HG02571 (cell line): Measurements from ENCODE around the gene MTHFD2L.
"Not testable (repeated sequence)": the region's sequence is repeated elsewhere in the genome, so short reads cannot be mapped to it uniquely, and the experiment has no call there.

ENCODE experiments used
- ATAC-seq: cut with Tn5 transposase; IDR thresholded peaks from one replicate; pipeline ENCODE4 v1.9.1; 2021; ENCODE audit warnings: mild to moderate bottlenecking, moderate library complexity; ENCODE audit not compliant: unreplicated experiment

MTHFD2L gene

DNA sequence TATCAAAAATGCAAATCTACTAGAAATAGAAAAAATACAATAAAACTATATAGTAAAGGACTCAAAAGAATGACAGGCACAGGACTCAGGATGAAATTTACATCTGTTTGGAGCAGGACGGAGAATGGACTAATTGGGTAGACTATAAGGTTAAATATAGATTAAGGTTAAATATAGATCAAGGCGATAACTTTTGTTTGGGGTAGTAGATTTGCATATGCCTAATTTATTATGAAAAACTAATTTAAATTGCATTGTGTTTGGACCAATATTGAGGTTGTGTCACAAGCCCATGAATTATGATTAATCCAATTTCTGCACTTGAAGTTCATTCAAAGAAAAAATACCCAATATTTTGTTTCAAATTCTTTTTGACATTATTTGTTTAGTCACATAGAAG, 31.0 kb downstream of the MTHFD2L start:
- ATAC-seq = no peak

DNA sequence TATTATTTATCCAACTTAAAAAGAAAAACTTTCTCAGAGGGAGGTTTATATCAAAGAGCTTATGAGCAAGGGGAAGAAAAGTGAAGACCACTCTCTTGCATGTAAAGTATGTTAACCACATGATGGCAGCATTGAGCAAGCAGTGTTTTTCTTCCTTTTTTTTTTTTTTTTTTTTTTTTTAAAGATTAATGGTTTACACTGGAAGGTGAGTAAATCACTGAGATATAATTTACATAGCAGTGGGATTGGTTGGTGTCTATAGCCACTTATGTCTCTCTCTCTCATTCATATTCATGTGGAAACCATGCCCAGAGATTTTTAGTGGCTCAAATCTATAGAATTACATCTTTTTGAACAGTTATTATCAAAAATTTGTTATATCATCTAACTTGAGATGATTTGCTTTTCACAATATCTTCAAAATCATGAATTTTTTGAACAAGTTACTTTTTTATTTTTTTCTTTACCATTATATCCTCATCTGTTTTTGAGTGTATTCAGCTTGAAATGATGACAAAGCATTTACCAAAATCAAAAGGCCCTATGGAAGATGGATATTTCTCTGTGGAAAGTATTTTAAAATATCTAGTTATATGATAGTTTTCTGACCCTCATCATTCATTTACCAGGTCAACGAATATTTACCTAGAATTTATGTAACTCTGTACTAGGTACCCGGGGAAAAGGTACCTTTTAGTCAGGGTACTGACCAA, 31.6 kb downstream of the MTHFD2L start:
- ATAC-seq = no peak

DNA sequence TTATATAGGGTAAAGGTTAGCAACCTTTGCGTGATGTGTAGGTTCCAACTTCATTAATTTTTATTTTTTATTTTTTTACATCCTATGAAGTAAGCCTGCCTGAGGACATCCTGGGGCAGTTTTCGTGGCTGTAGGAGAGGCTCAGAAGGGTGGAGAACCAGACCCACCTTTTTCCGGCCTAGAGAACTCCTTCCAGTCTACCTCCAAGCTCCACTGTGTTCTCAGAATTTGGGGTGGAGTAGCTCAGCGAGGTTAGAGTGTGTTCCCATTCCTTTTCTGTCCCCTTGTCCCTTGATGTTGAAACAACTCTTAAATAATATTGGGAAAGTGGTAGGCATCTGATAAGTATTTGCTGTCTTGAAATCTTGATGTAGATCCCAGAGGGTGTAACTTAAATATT, 32.4 kb downstream of the MTHFD2L start:
- ATAC-seq = no peak

DNA sequence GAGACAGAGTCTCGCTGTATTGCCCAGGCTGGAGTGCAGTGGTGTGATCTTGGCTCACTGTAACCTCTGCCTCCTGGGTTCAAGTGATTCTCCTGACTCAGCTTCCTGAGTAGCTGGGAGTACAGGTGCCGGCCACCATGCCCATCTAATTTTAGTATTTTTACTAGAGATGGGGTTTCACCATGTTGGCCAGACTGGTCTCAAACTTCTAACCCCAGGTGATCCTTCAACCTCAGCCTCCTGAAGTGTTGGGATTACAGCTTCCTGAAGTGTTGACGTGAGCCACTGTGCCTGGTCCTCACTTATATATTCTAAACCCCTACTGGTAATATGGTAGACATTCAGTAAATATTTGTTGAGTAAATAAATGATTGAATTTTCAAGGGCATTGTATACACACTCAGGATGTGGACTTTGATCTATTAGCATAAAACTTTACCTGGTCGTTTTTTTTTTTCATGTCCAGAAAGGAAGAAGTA, 33.0 kb downstream of the MTHFD2L start:
- ATAC-seq = no peak

DNA sequence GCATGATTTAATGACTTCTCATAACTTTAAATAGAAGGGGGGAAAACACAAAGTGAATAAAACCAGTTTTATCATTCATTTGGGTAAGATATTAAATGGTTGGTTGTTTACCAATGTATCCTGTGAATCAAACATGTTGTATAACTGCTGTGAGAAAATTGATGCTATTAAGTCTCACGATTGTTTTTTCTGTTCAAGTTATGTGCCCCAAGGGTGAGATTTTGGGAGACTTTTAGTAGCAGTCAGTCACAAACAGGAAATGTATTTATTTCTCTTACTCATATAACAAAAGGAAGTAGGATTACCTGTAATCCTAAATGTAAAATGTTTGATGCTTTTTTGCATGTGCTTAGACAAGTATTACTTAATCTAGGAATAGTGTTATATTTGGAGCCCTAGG, 39.2 kb downstream of the MTHFD2L start:
- ATAC-seq = no peak

DNA sequence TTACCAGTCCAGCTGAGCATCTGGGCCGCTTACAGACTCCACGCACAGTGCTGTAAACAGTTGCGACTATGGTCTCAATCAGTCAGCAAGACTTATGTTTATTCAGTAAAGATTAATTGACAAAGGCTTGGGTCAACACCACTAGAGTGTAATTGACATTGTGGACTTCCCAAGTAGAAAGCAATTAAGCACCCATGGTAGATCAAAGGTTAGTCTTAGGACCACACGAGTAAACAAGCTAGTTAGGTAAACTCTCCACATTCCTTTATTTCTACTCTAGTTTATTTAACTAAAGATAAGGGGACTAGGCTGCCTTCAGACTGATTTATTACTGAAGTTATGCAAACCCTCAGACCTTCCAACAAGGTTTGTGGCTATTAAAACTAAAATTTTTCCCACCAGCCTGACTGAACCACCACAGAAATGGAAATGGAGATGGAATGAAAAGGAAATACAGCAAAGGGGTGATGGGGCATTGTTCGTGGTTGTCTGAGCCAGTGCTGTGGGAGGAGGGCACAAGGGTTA, 44.2 kb downstream of the MTHFD2L start:
- no peak for ATAC-seq

DNA sequence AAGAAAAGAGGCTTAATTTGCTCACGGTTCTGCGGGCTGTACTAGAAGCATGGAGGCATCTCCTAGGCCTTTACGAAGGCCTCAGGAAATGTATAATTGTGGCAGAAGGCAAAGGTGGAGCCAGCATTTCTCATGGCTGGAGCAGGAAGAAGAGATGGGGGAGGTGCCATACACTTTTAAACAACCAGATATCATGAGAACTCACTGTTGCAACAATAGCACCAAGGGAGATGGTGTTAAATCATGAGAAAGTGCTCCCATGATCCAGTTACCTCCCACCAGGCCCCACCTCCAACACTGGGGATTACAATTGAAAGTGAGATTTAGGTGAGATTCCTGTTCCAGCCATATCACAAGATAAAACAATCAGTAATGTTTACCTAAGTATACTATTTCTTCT, 45.5 kb downstream of the MTHFD2L start:
- no peak for ATAC-seq

DNA sequence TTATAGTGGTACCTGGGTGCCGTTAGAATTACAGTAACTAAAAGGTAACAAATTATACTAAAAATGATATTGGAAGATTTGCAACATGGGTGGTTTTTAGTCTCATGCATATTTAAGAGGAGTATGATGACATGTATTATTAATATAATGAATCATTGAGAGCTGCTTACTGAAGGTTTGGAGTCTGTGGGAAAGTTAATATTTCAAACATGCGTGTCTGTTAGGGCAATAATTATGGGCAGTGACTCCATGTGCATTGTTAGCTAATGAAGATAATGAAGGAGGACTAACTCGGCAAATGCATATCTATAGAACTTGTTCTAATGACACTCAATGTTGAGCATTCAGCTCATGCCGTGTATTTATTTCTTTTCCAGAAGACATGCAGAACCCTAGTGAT, 47.1 kb downstream of the MTHFD2L start:
- no peak for ATAC-seq

DNA sequence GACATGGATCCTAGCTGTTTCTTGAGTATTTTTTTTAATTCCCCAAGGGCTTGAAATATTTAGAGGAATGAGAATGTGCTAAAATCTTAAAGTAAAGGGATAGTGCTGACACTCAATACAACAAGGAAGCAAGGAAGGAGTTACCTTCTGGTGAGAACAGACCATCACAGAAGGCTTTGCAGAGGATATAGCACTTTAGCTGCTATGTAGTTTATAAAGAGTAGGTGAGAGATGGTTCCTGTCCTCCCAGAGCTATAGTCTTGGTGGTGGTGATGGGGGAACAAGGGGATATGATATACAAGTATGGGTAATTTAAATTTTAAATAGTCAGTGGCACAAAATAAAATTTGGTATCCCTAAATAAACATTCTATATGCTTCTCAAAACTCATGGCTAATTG, 47.6 kb downstream of the MTHFD2L start:
- no peak for ATAC-seq

DNA sequence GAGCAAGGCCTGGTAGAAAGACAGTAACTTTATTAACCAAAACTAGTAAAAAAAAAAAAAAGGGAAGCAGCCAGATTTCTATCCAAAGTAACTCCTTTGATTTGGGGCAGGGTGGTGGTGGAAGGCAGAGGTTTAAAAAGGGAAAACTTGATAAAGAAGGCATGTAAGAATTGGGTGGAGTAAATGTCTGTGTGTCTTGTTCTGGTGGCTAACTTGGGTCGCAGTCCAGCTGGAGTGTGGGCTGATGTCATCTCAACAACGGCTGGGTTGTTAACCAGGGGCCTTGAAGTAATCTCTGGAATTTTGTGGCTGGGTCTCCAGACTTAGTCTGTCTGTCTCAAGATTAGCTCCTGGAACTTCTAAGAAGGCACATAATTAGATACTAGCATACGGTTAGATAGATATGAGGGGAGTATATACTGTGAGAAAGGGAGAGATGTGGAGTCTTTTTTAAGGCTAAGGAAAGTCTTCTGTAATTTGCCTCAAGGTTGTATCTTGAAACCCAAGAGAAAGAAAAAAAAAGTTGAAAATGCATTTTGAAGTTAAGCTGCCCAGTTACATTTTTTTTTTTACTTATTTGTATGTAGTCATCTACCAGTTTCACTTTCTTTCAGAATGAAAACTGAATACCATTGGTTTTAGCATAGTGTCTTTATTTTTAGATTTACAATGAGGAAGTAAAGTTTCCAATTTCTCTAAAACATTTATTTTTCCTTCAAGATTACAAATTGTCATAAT, 48.3 kb downstream of the MTHFD2L start:
- peak; percentile 77 for ATAC-seq

DNA sequence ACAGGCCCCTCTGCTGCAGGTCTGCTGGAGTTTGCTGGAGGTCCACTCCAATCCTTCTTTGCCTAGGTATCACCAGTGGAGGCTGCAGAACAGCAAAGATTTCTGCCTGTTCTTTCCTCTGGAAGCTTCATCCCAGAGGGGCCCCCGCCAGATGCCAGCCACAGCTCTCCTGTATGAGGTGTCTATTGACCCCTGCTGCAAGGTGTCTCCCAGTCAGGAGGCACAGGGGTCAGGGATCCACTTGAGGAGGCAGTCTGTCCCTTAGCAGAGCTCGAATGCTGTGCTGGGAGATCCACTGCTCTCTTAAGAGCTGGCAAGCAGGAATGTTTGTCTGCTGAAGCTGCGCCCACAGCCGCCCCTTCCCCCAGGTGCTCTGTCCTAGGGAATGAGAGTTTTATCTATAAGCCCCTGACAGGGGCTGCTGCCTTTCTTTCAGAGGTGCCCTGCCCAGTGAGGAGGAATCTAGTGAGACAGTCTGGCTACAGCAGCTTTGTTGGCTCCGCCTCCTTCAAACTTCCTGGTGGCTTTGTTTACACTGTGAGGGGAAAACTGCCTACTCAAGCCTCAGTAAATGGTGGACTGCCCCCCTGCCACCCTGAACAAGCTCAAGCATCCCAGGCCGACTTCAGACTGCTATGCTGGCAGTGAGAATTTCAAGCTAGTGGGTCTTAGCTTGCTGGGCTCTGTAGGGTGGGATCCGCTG, 56.7 kb downstream of the MTHFD2L start:
- ATAC-seq = not testable (repeated sequence)

DNA sequence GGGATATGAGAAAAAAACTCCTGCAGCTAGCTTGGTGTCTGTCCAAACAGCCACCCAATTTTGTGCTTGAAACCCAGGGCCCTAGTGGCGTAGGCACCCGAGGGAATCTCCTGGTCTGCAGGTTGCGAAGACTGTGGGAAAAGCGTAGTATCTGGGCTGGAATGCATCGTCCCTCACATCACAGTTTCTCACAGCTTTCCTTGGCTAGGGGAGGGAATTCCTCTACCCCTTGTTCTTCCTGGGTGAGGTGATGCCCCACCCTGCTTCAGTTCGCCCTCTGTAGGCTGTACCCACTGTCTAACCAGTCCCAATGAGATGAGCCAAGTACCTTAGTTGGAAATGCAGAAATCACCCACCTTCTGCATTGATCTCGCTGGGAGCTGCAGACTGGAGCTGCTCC, 57.3 kb downstream of the MTHFD2L start:
- not testable (repeated sequence) for ATAC-seq

DNA sequence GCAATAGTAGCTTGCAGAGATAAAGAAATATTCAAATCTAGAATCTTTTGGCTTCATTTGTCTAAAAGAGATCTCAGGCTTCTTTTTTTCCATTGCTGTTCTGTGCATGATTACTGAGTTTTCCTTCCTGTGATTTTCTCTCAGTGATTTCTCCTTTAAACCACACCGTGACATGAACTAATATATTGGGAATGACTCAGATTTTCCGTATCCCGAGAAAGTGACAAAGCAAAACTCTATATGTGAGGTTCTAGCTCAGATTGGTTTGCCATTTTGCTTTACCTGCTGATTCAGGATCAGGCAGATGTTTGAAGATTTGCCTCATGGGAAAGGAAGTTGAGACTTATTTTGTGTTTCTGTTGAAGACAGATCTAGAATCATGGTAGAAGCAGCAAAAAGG, 59.4 kb downstream of the MTHFD2L start:
- no peak for ATAC-seq

DNA sequence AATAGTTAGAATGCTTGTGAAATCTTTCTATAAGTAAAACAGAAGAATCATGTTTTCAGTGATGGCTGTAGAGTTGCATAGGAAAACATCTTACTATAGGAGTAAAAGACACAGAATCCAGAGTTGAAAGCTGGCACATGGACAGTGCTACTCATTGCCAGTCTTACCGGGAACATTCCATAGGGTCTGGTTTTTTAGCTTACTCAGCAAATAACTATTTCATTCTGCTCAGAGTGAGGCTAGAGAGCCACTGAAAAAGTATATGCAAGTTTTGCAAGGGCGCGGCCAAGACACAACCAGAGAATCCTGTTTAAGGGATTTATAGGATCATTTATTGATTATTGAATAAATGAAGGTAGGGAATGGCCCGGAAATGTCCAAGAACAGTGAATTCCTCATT, 60.3 kb downstream of the MTHFD2L start:
- ATAC-seq = no peak

DNA sequence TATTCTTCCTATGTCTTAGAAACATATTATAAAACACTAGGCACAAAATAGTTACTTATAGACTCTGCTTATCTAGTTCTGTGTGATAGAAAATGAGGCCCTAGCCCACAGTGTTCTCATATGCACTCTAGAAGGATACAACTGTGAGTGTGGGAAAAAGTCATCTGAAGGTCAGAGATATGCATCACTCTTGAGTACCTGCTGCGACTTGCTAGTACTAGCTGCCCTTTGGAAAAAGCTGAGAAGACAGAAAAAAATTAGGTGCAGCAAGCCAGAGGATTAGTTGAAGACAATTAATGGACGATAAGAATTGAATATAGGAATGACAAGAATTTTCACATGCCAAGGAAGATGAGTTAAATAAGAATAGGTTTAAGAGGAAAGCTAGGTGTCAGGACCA, 61.3 kb downstream of the MTHFD2L start:
- no peak for ATAC-seq

DNA sequence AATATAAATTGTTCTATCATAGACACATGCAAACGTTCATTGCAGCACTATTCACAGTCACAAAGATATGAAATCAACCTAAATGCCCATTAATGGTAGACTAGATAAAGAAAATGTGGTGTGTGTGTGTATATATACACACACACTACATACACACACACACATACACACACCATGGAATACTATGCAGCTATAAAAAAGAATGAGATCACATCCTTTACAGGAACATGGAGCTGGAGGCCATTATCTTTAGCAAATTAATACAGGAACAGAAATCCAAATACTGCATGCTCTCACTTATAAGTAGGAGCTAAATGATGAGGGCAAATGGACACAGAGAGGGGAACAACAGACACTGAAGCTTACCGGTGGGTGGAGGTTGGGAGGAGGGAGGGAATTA, 65.2 kb downstream of the MTHFD2L start:
- ATAC-seq = no peak

DNA sequence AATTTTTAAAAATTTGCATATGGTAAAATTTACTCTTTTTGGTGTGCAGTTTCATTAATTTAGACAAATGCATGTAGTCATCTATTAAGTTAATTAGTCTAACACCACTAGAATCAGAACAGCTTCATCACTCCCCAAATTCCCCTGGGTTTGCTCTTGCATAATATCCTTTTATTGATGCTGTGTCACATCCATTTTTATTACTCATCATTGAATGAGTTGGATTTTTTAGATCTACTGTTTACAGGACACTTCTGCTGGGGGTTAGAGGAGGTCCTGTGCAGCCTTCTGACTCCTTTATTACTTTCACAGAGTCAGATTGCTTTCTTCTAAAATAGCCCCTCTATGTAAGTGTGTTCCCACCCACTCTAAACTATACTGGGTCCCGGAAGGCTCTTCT, 65.9 kb downstream of the MTHFD2L start:
- ATAC-seq = no peak

DNA sequence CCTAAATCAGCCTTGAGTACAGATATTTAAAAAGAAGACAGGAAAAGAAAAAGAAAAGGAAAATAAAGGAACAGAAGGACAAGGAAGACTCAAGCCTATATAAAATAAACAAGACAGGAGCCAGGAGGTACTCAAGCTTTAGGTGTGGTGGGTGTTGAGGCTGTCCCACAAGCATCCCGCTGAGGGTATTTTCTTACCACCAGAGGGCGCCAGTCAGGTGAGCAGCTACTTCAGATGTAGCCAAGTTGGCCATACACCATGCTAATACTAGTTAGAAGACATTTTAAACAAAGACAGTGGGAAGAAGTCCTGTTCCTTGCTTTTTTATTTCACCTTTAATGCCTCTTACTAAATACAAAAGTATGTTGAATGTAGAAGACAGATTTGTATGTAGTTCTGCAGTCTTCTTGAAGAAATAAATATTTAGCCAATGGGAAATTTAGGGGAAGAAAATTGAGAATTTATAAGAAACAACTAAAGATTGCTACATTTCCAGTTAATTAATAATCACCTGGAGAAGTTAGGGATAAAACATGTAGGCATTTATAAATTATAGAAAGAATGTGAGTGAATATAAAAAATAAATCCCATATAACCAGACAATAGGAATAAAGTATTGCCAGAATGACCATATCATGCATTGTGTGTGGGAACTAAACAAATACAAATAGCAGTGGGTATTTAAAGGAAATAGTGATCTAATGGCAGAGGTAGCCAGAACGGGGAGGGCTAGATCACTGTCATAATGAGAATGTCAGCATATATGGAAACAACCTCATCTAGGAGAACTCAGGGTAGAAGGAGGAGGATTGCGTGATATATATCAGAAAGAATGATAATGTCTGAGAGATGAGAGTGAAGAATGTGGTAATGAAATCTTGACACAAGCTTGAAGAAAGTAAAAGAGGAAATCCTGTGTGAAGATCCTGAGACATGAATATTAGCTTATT, 71.0 kb downstream of the MTHFD2L start:
- ATAC-seq = peak; percentile 80

DNA sequence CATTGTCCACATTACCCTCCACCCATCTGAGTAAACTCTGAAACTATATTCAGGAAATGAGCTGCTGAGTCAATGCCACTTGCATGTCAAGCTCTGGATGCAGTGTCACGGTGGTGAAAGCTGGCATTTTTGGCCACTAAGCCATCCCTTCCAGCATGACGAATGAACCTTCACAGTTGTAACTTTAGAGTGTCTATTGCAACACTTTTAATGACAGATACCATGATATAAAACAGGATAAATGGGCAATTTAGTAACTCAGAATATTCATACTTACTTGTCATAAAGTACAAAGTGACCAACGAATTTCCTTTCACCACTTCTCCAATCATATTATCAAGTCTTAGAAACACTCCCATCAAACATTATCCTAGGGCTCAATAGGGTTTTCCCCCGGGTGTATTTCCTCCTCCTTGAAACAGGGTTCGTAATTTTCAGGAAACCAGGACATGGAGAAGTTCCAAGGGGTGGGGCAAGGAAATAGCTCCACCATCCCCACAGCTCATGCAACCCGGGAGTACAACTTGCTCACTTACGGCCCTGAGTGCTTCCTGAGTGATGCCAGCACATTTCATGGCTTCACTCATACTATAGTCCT, 73.1 kb downstream of the MTHFD2L start:
- ATAC-seq = peak; percentile 58

DNA sequence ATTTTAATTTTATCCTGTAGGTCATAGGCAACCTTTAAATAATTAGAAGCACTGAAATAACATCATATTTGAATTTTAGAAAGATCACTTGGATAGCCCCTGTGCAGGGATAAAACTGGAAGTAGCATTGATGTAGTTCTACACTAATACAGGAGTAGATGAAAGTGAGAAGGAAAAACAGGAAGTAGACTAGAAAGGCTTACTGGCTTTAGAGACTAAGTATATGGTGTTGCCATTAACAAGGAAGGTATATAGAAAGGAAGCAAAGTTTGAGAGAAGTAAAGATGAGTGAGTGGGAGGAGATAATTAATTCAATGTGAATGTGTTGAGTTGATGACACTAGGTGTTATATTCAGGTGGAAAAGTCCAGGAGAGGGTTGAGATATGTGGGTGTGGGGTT, 77.2 kb downstream of the MTHFD2L start:
- ATAC-seq = peak; percentile 62
